Measurements from ENCODE around the gene TDRD12. TPM values are rescaled to one million over a fixed set of nuclear protein-coding genes. Genes with fewer than 3 reads are reported as not detected.

The TDRD12 gene
- total RNA-seq, 2 experiments from 2014 or later = 0.12 TPM; not detected in 1

Other genes starting within 250 kb of the TDRD12 start
- gene PDCD5, start 138.6 kb upstream of the TDRD12 start, total RNA-seq = 100 to 1,000 TPM; 134 to 148 TPM
- gene ANKRD27, start 44.6 kb upstream of the TDRD12 start, total RNA-seq = 10 to 100 TPM; 40.3 to 41.7 TPM
- gene RGS9BP, start 43.9 kb upstream of the TDRD12 start, total RNA-seq = under 1 TPM; 0.28 to 0.79 TPM
- 10 to 100 TPM; 13.0 to 18.1 TPM for gene NUDT19, start 27.9 kb upstream of the TDRD12 start, total RNA-seq
- under 1 TPM in 1 of 2 experiments, not detected in 1; 0.16 TPM for gene SLC7A9, start 150.0 kb downstream of the TDRD12 start, total RNA-seq

All from activated CD8-positive, alpha-beta memory T cell treated with anti-CD3 and anti-CD28 coated beads, Interleukin-2, amount 10 ng/mL, durations not matched to agents 7 days and 5 days (primary cell).